Measurements from ENCODE around the gene ZBED4. TPM values are rescaled to one million over a fixed set of nuclear protein-coding genes. Genes with fewer than 3 reads are reported as not detected.

The ZBED4 gene
- total RNA-seq, 2 donors from 2014 or later: 9.6 to 17.1 TPM

- Histone ChIP-seq H3K4me1 (peaks cover 7% of the 10 kb centered on the region), H3K9me3 (no peaks in the 10 kb centered on the region), H3K36me3 (replicated peaks in 1 of 2; ENCODE audit: insufficient read depth in 1 of 2, low read depth in 2 of 2) (peaks cover 0 to 3% of the 10 kb centered on the region in 2 donors), H3K4me3 (no peak overlapping the region), H3K27me3 (no peaks in the 10 kb centered on the region), H3K27ac (no peak overlapping the region)
- DNase-seq (no peak), ATAC-seq (no peak)
- TF ChIP-seq POLR2A (IDR thresholded peaks at IDR 0.05): no peak
- TF ChIP-seq CTCF (IDR thresholded peaks at IDR 0.05): no peak
- intact Hi-C loops (cut with DNase I): loop anchor here (10.0 kb wide), 1 partner anchor 57 kb away; the partner anchor contains the start of gene ZBED4
- 90 to 96% methylated on average over 25 to 30 of the region's 30 CpGs for WGBS, 2 donors
Measured at GRCh38 chr22:49911881-49912625, 58.4 kb downstream of the ZBED4 start.

GRCh38 chr22:49913026-49913425, 59.4 kb downstream of the ZBED4 start:
- WGBS, 2 donors: 90 to 100% methylated on average over 13 to 14 of the region's 14 CpGs
- Histone ChIP-seq H3K4me1 (peaks cover 12% of the 10 kb centered on the region), H3K9me3 (no peaks in the 10 kb centered on the region), H3K27me3 (no peaks in the 10 kb centered on the region), H3K4me3 (no peak overlapping the region), H3K27ac (no peak overlapping the region), H3K36me3 (replicated peaks in 1 of 2; ENCODE audit: insufficient read depth in 1 of 2, low read depth in 2 of 2) (peaks cover 0 to 3% of the 10 kb centered on the region in 2 donors)
- TF ChIP-seq CTCF (IDR thresholded peaks at IDR 0.05) (no peak), POLR2A (IDR thresholded peaks at IDR 0.05) (no peak)
- no peak for ATAC-seq
- no peak for DNase-seq
- intact Hi-C loops (cut with DNase I): loop anchor here (10.0 kb wide), 1 partner anchor 58 kb away; the partner anchor contains the start of gene ZBED4

- intact Hi-C loops (cut with DNase I): loop anchor here (10.0 kb wide), 1 partner anchor 59 kb away; the partner anchor contains the start of gene ZBED4
- Histone ChIP-seq H3K36me3 (replicated peaks in 1 of 2; ENCODE audit: insufficient read depth in 1 of 2, low read depth in 2 of 2) (peaks cover 0 to 3% of the 10 kb centered on the region in 2 donors), H3K27ac (no peak overlapping the region), H3K27me3 (no peaks in the 10 kb centered on the region), H3K9me3 (no peaks in the 10 kb centered on the region), H3K4me3 (no peak overlapping the region), H3K4me1 (peaks cover 12% of the 10 kb centered on the region)
- DNase-seq (no peak), ATAC-seq (no peak)
- TF ChIP-seq POLR2A (IDR thresholded peaks at IDR 0.05) (no peak), CTCF (IDR thresholded peaks at IDR 0.05) (no peak)
- WGBS, 2 donors: 96 to 98% methylated on average over 11 to 14 of the region's 14 CpGs
Measured at GRCh38 chr22:49913446-49913845, 59.8 kb downstream of the ZBED4 start.

- TF ChIP-seq POLR2A (IDR thresholded peaks at IDR 0.05) (no peak), CTCF (IDR thresholded peaks at IDR 0.05) (no peak)
- Histone ChIP-seq H3K4me1 (peaks cover 16% of the 10 kb centered on the region), H3K9me3 (no peaks in the 10 kb centered on the region), H3K27me3 (no peaks in the 10 kb centered on the region), H3K4me3 (no peak overlapping the region), H3K27ac (no peak overlapping the region), H3K36me3 (replicated peaks in 1 of 2; ENCODE audit: insufficient read depth in 1 of 2, low read depth in 2 of 2) (peaks cover 0 to 3% of the 10 kb centered on the region in 2 donors)
- intact Hi-C loops (cut with DNase I): loop anchor here (10.0 kb wide), 1 partner anchor 59 kb away; the partner anchor contains the start of gene ZBED4
- ATAC-seq (no peak), DNase-seq (no peak)
- WGBS, 2 donors: 86 to 88% methylated on average over 8 to 12 of the region's 12 CpGs
Measured at GRCh38 chr22:49914256-49914655, 60.6 kb downstream of the ZBED4 start.

All from body of pancreas (tissue), 4 donors.